Panc1 (cell line): ENCODE measurements around the gene STK39. TPM values are rescaled to one million over a fixed set of nuclear protein-coding genes. Genes with fewer than 3 reads are reported as not detected.

Source experiments
- ATAC-seq: fragments of 200-7000 bp; cut with Tn5 transposase; 2 replicates; pipeline ENCODE4 v1.9.1; 2020; ENCODE audit warnings: mild to moderate bottlenecking, moderate library complexity
- BruUV-seq: library from RNA; stranded (reverse); fragments of 400-500 nt; replicated peaks from 2 replicates; lab custom pipeline; 2021; lab: Mats Ljungman, UMichigan
- CTCF ChIA-PET: fragments of 300-600 bp; sonication (Branson Sonifier 250); formaldehyde crosslinking; loops from one replicate; lab custom pipeline; 2022; ENCODE audit warnings: antibody characterized with exemption; lab: Charles Lee
- POLR2A ChIA-PET: fragments of 300-600 bp; sonication (Branson Sonifier 250); formaldehyde crosslinking; loops from one replicate; lab custom pipeline; 2022; ENCODE audit warnings: antibody characterized with exemption; lab: Charles Lee
- DNase-seq: peaks from one replicate; pipeline ENCODE4 v3.0.0-alpha.2; 2010; ENCODE audit warnings: low read depth, low spot score
- H3K27ac ChIP-seq: 2 replicates; pipeline ENCODE4 v1.5.1; 2011; ENCODE audit warnings: mild to moderate bottlenecking, low read length, inconsistent platforms
- H3K27me3 ChIP-seq: fragments of 200-500 bp; sonication (Bioruptor generic); 2 replicates; pipeline ENCODE4 v1.6.0; 2014; ENCODE audit warnings: low read length, inconsistent platforms; ENCODE audit not compliant: control insufficient read depth, insufficient read depth
- H3K36me3 ChIP-seq: fragments of 200-500 bp; sonication (Bioruptor generic); 2 replicates; pipeline ENCODE4 v1.5.1; 2014; ENCODE audit warnings: inconsistent platforms, mild to moderate bottlenecking, low read length, moderate library complexity; ENCODE audit not compliant: control insufficient read depth, insufficient read depth
- H3K4me1 ChIP-seq: 2 replicates; pipeline ENCODE4 v1.5.1; 2011; ENCODE audit warnings: inconsistent platforms, mild to moderate bottlenecking, low read length, moderate library complexity; ENCODE audit not compliant: control insufficient read depth, insufficient read depth
- H3K4me3 ChIP-seq, 2 experiments: 2 replicates each; pipeline ENCODE4 v1.5.1; 2011 to 2012; ENCODE audit warnings: low read depth in 2 of 2, low read length in 2 of 2, mild to moderate bottlenecking in 2 of 2, inconsistent platforms in 1 of 2, moderate library complexity in 1 of 2
- H3K9me3 ChIP-seq: fragments of 200-500 bp; sonication (Bioruptor generic); 2 replicates; pipeline ENCODE4 v1.5.1; 2014; ENCODE audit warnings: low read depth, mild to moderate bottlenecking, inconsistent platforms, low read length, moderate library complexity; ENCODE audit not compliant: control insufficient read depth, insufficient read depth
- POLR2AphosphoS5 ChIP-seq: IDR thresholded peaks from 2 replicates; pipeline ENCODE4 v1.6.1; 2012; ENCODE audit warnings: mild to moderate bottlenecking, low read depth, low read length, moderate library complexity
- SIN3A ChIP-seq: IDR thresholded peaks from 2 replicates; pipeline ENCODE4 v1.6.1; 2012; ENCODE audit warnings: low read depth, mild to moderate bottlenecking, low read length, moderate library complexity, borderline replicate concordance; ENCODE audit not compliant: insufficient read depth
- TCF7L2 ChIP-seq: IDR thresholded peaks from 2 replicates; pipeline ENCODE4 v1.6.1; 2011; ENCODE audit warnings: mild to moderate bottlenecking, low read depth, low read length, inconsistent platforms
- in situ Hi-C: cut with HindIII; loops from 2 replicates; pipeline ENCODE4 v1.10.0; 2016; ENCODE audit warnings: low sequenced_read_pairs, low pct_unique_long_range_greater_than_20kb
- intact Hi-C: fragments of 100-400 bp; cut with micrococcal nuclease; formaldehyde crosslinking; loops from one replicate; pipeline ENCODE4 v1.10.0; 2022; ENCODE audit not compliant: unreplicated experiment
- total RNA-seq: library from RNA; stranded (reverse); gene quantifications from one replicate; pipeline ENCODE4 v1.2.1, GENCODE V29; 2021; ENCODE audit not compliant: unreplicated experiment
- TF ChIP-seq, protein P1 (sequence below), 2 experiments: IDR thresholded peaks; 2 replicates each; pipeline ENCODE4 v1.6.1; 2011 to 2012; ENCODE audit warnings: low read depth in 2 of 2, control low read depth in 1 of 2, low read length in 1 of 2, mild to moderate bottlenecking in 1 of 2, moderate library complexity in 1 of 2; ENCODE audit not compliant: insufficient read depth in 1 of 2
- TF ChIP-seq, protein P2 (sequence below): fragments of 450-650 bp; IDR thresholded peaks from 2 replicates; pipeline ENCODE4 v1.5.1; 2017; ENCODE audit warnings: mild to moderate bottlenecking

Gene STK39
- total RNA-seq, 1 experiment from 2014 or later = 14.0 TPM

DNA sequence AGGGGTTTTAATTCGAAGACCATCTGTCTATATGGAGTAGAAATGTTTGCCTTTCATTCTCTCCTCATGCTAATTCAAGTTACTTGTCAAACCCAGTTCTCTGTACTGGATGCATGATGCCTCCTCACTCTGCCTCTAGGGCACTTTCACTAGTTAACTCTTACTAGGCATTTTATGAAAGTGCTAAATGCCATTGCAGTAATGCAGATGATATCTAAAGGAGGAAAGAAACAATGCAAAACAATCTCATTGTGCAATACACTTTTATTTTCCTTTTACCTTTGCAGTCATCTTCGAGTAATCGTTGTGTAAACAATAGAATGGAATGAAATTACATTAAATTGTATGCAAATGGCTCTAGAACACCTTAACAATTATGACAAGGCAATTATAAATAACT, 293.6 kb downstream of the STK39 start:
- Histone ChIP-seq H3K27me3 (no peaks in the 10 kb centered on the region), H3K36me3 (no peaks in the 10 kb centered on the region), H3K27ac (no peak overlapping the region), H3K9me3 (no peaks in the 10 kb centered on the region), H3K4me1 (no peaks in the 10 kb centered on the region), H3K4me3 (no peak overlapping the region)
- ChIA-PET POLR2A (no interaction called here), CTCF (no interaction called here)
- BruUV-seq = no TSS peak
- ATAC-seq = no peak
- DNase-seq = no peak
- intact Hi-C loops = loop anchor here (1.0 kb wide), 1 partner anchor 29 kb away; no protein-coding TSS in a partner anchor
- TF ChIP-seq, protein P1, sequence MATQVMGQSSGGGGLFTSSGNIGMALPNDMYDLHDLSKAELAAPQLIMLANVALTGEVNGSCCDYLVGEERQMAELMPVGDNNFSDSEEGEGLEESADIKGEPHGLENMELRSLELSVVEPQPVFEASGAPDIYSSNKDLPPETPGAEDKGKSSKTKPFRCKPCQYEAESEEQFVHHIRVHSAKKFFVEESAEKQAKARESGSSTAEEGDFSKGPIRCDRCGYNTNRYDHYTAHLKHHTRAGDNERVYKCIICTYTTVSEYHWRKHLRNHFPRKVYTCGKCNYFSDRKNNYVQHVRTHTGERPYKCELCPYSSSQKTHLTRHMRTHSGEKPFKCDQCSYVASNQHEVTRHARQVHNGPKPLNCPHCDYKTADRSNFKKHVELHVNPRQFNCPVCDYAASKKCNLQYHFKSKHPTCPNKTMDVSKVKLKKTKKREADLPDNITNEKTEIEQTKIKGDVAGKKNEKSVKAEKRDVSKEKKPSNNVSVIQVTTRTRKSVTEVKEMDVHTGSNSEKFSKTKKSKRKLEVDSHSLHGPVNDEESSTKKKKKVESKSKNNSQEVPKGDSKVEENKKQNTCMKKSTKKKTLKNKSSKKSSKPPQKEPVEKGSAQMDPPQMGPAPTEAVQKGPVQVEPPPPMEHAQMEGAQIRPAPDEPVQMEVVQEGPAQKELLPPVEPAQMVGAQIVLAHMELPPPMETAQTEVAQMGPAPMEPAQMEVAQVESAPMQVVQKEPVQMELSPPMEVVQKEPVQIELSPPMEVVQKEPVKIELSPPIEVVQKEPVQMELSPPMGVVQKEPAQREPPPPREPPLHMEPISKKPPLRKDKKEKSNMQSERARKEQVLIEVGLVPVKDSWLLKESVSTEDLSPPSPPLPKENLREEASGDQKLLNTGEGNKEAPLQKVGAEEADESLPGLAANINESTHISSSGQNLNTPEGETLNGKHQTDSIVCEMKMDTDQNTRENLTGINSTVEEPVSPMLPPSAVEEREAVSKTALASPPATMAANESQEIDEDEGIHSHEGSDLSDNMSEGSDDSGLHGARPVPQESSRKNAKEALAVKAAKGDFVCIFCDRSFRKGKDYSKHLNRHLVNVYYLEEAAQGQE (IDR thresholded peaks at IDR 0.05; ENCODE audit: insufficient read depth in 1 of 2, low read depth in 2 of 2, low read length in 1 of 2) = no peak
- no peak for TF ChIP-seq SIN3A
- no peak for TF ChIP-seq POLR2AphosphoS5
- TF ChIP-seq TCF7L2 = no peak
- TF ChIP-seq, protein P2, sequence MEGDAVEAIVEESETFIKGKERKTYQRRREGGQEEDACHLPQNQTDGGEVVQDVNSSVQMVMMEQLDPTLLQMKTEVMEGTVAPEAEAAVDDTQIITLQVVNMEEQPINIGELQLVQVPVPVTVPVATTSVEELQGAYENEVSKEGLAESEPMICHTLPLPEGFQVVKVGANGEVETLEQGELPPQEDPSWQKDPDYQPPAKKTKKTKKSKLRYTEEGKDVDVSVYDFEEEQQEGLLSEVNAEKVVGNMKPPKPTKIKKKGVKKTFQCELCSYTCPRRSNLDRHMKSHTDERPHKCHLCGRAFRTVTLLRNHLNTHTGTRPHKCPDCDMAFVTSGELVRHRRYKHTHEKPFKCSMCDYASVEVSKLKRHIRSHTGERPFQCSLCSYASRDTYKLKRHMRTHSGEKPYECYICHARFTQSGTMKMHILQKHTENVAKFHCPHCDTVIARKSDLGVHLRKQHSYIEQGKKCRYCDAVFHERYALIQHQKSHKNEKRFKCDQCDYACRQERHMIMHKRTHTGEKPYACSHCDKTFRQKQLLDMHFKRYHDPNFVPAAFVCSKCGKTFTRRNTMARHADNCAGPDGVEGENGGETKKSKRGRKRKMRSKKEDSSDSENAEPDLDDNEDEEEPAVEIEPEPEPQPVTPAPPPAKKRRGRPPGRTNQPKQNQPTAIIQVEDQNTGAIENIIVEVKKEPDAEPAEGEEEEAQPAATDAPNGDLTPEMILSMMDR = no peak
- in situ Hi-C loops = no loop called here

DNA sequence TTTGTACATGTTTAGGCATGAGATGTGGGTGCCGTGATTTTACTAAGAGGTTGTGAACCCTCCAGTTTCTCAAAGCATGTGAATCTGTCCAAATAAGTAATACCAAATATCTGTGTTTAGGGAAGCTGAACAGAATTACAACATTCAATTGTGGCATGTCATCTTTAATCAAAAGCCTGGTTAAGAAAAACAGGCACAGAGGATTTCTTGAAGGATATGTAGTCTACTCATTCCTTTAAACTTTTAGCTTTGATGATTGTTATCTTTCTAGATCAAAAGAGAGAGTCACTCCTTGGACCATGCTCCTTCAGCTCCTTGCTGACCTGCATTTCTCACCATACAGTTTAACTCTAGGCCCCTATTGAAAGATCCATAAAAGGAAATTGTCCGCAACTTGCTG, 296.8 kb downstream of the STK39 start:
- Histone ChIP-seq H3K4me3 (no peak overlapping the region), H3K27ac (no peak overlapping the region), H3K4me1 (no peaks in the 10 kb centered on the region), H3K9me3 (no peaks in the 10 kb centered on the region), H3K36me3 (no peaks in the 10 kb centered on the region), H3K27me3 (no peaks in the 10 kb centered on the region)
- intact Hi-C loops = no loop called here
- no peak for DNase-seq
- TF ChIP-seq TCF7L2 = no peak
- TF ChIP-seq, protein P1 (IDR thresholded peaks at IDR 0.05; ENCODE audit: insufficient read depth in 1 of 2, low read depth in 2 of 2, low read length in 1 of 2) = no peak
- no peak for TF ChIP-seq POLR2AphosphoS5
- in situ Hi-C loops = no loop called here
- ChIA-PET POLR2A (interaction anchor here (0.6 kb wide), 1 partner anchor 833 kb away, joined by 3 read pairs; no protein-coding TSS in a partner anchor), CTCF (no interaction called here)
- no TSS peak for BruUV-seq
- no peak for ATAC-seq
